ENCODE data around the gene BMI1. TPM values are rescaled to one million over a fixed set of nuclear protein-coding genes. Genes with fewer than 3 reads are reported as not detected.

The BMI1 gene
- total RNA-seq, 1 experiment from 2014 or later: 6.8 TPM

GRCh38 chr10:22294694-22295093 lies 26.2 kb upstream of the BMI1 start:
- H2AK5ac ChIP-seq (ENCODE audit: insufficient read length, low read length): no peak overlapping the region
- no peak overlapping the region for H3K4me2 ChIP-seq (ENCODE audit: insufficient read depth, insufficient read length, low read length)
- Mint-ChIP-seq H3K27me3 (ENCODE audit: low read depth) (peaks cover 6% of the 10 kb centered on the region), H3K36me3 (ENCODE audit: insufficient read depth in 1 of 3, low read depth in 3 of 3) (no peaks in the 10 kb centered on the region), H3K27ac (no peak overlapping the region), H3K4me3 (no peak overlapping the region), H3K9me3 (no peaks in the 10 kb centered on the region), H3K4me1 (no peaks in the 10 kb centered on the region)
- H4K8ac ChIP-seq (replicated peaks; ENCODE audit: insufficient read length, low read depth, low read length): no peak overlapping the region
- no peak overlapping the region for H2BK20ac ChIP-seq (ENCODE audit: low read depth, low read length, poor library complexity, severe bottlenecking)
- no peaks in the 10 kb centered on the region for H3K27me3 ChIP-seq (ENCODE audit: insufficient read depth, low read length)
- H4K5ac ChIP-seq (ENCODE audit: insufficient read length, low read depth, low read length): no peak overlapping the region
- no peak overlapping the region for H3T11ph ChIP-seq (ENCODE audit: low read length)
- DNase-seq: no peak
- no peak overlapping the region for H3K18ac ChIP-seq (ENCODE audit: insufficient read length, low read depth, low read length)
- H3K23ac ChIP-seq (ENCODE audit: insufficient read length, low read depth, low read length): no peak overlapping the region
- H3K4ac ChIP-seq (ENCODE audit: low read depth, low read length): no peak overlapping the region
- no peak overlapping the region for H3K14ac ChIP-seq (ENCODE audit: insufficient read depth, low read length)
- no peak overlapping the region for H4K91ac ChIP-seq (ENCODE audit: insufficient read length, low read depth, low read length)
- no peaks in the 10 kb centered on the region for H4K20me1 ChIP-seq (ENCODE audit: control insufficient read depth, insufficient read depth, insufficient read length)
- H2BK120ac ChIP-seq (ENCODE audit: low read depth, low read length, poor library complexity, severe bottlenecking): no peak overlapping the region
- H3K56ac ChIP-seq (ENCODE audit: insufficient read length, low read depth, low read length): no peak overlapping the region
- H2BK15ac ChIP-seq (ENCODE audit: low read depth, low read length): no peak overlapping the region
- H2BK12ac ChIP-seq (ENCODE audit: insufficient read length, low read depth, low read length): no peak overlapping the region
- H3K79me2 ChIP-seq (ENCODE audit: insufficient read depth, low read length): no peaks in the 10 kb centered on the region
- H3K9ac ChIP-seq (ENCODE audit: extremely low read depth, insufficient read length, low read length): no peak overlapping the region
- H2BK5ac ChIP-seq (ENCODE audit: insufficient read length, low read length): no peak overlapping the region
- no peaks in the 10 kb centered on the region for H3K79me1 ChIP-seq (ENCODE audit: insufficient read depth, low read depth, low read length, poor library complexity, severe bottlenecking)
- no peaks in the 10 kb centered on the region for H3K4me1 ChIP-seq (ENCODE audit: insufficient read depth, low read length)
- H3K9me3 ChIP-seq (ENCODE audit: control insufficient read depth, low read depth, low read length): no peaks in the 10 kb centered on the region
- H2AFZ ChIP-seq (ENCODE audit: low read length): no peak overlapping the region
- H3K23me2 ChIP-seq (ENCODE audit: insufficient read length, low read depth, low read length, poor library complexity, severe bottlenecking): no peaks in the 10 kb centered on the region
- TF ChIP-seq CTCF (conservative IDR thresholded peaks at IDR 0.05): no peak
- no peak overlapping the region for H3K27ac ChIP-seq (ENCODE audit: insufficient read length, low read depth, low read length)
- no CpG with 5 or more reads among the region's 2 CpGs for WGBS (ENCODE audit: extremely low coverage, insufficient read length, low lambda C conversion rate)
